ENCODE data around the gene CHMP4B.

GRCh38 chr20:33828967-33829560, 17.9 kb downstream of the CHMP4B start:
- TF ChIP-seq, protein P1, sequence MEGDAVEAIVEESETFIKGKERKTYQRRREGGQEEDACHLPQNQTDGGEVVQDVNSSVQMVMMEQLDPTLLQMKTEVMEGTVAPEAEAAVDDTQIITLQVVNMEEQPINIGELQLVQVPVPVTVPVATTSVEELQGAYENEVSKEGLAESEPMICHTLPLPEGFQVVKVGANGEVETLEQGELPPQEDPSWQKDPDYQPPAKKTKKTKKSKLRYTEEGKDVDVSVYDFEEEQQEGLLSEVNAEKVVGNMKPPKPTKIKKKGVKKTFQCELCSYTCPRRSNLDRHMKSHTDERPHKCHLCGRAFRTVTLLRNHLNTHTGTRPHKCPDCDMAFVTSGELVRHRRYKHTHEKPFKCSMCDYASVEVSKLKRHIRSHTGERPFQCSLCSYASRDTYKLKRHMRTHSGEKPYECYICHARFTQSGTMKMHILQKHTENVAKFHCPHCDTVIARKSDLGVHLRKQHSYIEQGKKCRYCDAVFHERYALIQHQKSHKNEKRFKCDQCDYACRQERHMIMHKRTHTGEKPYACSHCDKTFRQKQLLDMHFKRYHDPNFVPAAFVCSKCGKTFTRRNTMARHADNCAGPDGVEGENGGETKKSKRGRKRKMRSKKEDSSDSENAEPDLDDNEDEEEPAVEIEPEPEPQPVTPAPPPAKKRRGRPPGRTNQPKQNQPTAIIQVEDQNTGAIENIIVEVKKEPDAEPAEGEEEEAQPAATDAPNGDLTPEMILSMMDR (IDR thresholded peaks at IDR 0.05): no peak
- no peak for TF ChIP-seq RFX5 (IDR thresholded peaks at IDR 0.05; ENCODE audit: low read length)
- TF ChIP-seq RAD21 (IDR thresholded peaks at IDR 0.05; ENCODE audit: low read length): no peak

All from SK-N-SH (cell line).